Neural cell (in vitro differentiated cells): ENCODE measurements around the gene BTBD9.

Source experiments
- EP300 ChIP-seq: fragments of 450-650 bp; conservative IDR thresholded peaks from 2 replicates; pipeline ENCODE4 v1.6.1; 2014; ENCODE audit warnings: antibody characterized with exemption, mild to moderate bottlenecking, moderate library complexity; ENCODE audit not compliant: poor library complexity, severe bottlenecking
- EZH2 ChIP-seq: fragments of 200-600, 300-800 bp; shearing (Covaris generic), sonication (generic); IDR thresholded peaks from 2 replicates; pipeline ENCODE4 v1.6.1; 2014; ENCODE audit warnings: antibody characterized with exemption, low read length, borderline replicate concordance, mild to moderate bottlenecking; ENCODE audit not compliant: insufficient read depth, poor library complexity, severe bottlenecking
- MXI1 ChIP-seq: fragments of 450-650 bp; conservative IDR thresholded peaks from 2 replicates; pipeline ENCODE4 v1.6.1; 2014; ENCODE audit warnings: antibody characterized with exemption, mild to moderate bottlenecking; ENCODE audit not compliant: poor library complexity, severe bottlenecking
- POLR2AphosphoS5 ChIP-seq: IDR thresholded peaks from 2 replicates; pipeline ENCODE4 v1.6.1; 2012
- RAD21 ChIP-seq: fragments of 450-650 bp; conservative IDR thresholded peaks from 2 replicates; pipeline ENCODE4 v1.6.1; 2014; ENCODE audit warnings: antibody characterized with exemption, mild to moderate bottlenecking, moderate library complexity
- REST ChIP-seq: IDR thresholded peaks from 2 replicates; pipeline ENCODE4 v1.6.1; 2012; ENCODE audit warnings: borderline replicate concordance
- SMC3 ChIP-seq: fragments of 450-650 bp; conservative IDR thresholded peaks from 2 replicates; pipeline ENCODE4 v1.6.1; 2014; ENCODE audit warnings: antibody characterized with exemption, mild to moderate bottlenecking, moderate library complexity; ENCODE audit not compliant: poor library complexity
- TAF1 ChIP-seq: IDR thresholded peaks from 2 replicates; pipeline ENCODE4 v1.6.1; 2012; ENCODE audit warnings: low read depth
- TF ChIP-seq, protein P1 (sequence below): fragments of 450-650 bp; IDR thresholded peaks from 2 replicates; pipeline ENCODE4 v1.5.1; 2014; ENCODE audit warnings: antibody characterized with exemption, mild to moderate bottlenecking, moderate library complexity; ENCODE audit not compliant: poor library complexity, severe bottlenecking

- TF ChIP-seq MXI1 (no peak), EZH2 (no peak), EP300 (no peak), SMC3 (no peak), REST (no peak), TAF1 (no peak), POLR2AphosphoS5 (no peak), RAD21 (no peak)
- TF ChIP-seq, protein P1, sequence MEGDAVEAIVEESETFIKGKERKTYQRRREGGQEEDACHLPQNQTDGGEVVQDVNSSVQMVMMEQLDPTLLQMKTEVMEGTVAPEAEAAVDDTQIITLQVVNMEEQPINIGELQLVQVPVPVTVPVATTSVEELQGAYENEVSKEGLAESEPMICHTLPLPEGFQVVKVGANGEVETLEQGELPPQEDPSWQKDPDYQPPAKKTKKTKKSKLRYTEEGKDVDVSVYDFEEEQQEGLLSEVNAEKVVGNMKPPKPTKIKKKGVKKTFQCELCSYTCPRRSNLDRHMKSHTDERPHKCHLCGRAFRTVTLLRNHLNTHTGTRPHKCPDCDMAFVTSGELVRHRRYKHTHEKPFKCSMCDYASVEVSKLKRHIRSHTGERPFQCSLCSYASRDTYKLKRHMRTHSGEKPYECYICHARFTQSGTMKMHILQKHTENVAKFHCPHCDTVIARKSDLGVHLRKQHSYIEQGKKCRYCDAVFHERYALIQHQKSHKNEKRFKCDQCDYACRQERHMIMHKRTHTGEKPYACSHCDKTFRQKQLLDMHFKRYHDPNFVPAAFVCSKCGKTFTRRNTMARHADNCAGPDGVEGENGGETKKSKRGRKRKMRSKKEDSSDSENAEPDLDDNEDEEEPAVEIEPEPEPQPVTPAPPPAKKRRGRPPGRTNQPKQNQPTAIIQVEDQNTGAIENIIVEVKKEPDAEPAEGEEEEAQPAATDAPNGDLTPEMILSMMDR, result no peak
Measured at GRCh38 chr6:38184585-38185080, 455.1 kb downstream of the BTBD9 start.
